GM06990 (cell line): Measurements from ENCODE around the gene ADAT3.

ENCODE experiments used
- DNase-seq: peaks from one replicate; pipeline ENCODE4 v3.0.0-alpha.2; 2011; ENCODE audit not compliant: insufficient read length; ENCODE audit errors: extremely low read depth
- H3K27me3 ChIP-seq: replicated peaks from 2 replicates; pipeline ENCODE4 v1.6.0; 2011; ENCODE audit warnings: low read length; ENCODE audit not compliant: control insufficient read depth, insufficient read depth
- H3K36me3 ChIP-seq: 2 replicates; pipeline ENCODE4 v1.5.1; 2011; ENCODE audit warnings: low read length; ENCODE audit not compliant: control insufficient read depth, insufficient read depth
- H3K4me3 ChIP-seq: replicated peaks from 2 replicates; pipeline ENCODE4 v1.5.1; 2011; ENCODE audit warnings: low read depth, mild to moderate bottlenecking, control low read depth, low read length
- TF ChIP-seq, protein P1 (sequence below): IDR thresholded peaks from 2 replicates; pipeline ENCODE4 v1.5.1; 2011; ENCODE audit warnings: low read length, control low read depth, mild to moderate bottlenecking, inconsistent platforms; ENCODE audit not compliant: insufficient read depth, poor library complexity, severe bottlenecking

ADAT3 gene

DNA sequence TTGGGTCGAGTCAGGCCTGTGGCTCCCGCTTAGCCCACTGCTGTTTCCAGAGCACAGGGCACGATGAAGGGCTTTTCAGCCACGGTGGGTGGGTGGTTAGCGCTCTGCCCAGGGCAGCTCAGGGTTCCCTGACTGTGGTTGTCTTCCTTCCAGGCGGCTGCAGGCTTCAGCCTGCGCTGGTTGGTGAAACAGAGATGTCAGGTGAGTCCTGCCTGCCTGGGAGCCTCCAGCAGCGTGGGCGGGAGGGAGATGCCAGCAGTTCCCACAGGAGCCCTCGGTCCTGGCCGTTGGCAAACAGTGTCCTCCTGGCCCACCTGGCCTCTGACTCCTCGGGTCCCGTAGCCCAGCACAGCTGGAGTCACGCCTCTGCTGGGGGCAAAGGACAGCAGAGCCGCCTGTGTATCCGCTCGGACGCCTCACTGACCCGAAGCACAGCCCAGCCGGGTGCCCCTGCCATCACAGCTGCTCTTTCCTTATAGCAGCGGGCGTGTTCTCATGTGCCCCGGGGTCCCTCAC, 9.7 kb downstream of the ADAT3 start:
- TF ChIP-seq, protein P1, sequence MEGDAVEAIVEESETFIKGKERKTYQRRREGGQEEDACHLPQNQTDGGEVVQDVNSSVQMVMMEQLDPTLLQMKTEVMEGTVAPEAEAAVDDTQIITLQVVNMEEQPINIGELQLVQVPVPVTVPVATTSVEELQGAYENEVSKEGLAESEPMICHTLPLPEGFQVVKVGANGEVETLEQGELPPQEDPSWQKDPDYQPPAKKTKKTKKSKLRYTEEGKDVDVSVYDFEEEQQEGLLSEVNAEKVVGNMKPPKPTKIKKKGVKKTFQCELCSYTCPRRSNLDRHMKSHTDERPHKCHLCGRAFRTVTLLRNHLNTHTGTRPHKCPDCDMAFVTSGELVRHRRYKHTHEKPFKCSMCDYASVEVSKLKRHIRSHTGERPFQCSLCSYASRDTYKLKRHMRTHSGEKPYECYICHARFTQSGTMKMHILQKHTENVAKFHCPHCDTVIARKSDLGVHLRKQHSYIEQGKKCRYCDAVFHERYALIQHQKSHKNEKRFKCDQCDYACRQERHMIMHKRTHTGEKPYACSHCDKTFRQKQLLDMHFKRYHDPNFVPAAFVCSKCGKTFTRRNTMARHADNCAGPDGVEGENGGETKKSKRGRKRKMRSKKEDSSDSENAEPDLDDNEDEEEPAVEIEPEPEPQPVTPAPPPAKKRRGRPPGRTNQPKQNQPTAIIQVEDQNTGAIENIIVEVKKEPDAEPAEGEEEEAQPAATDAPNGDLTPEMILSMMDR: no peak
- no peak for DNase-seq
- Histone ChIP-seq H3K36me3 (peaks cover 20% of the 10 kb centered on the region), H3K4me3 (no peak overlapping the region), H3K27me3 (no peaks in the 10 kb centered on the region)

DNA sequence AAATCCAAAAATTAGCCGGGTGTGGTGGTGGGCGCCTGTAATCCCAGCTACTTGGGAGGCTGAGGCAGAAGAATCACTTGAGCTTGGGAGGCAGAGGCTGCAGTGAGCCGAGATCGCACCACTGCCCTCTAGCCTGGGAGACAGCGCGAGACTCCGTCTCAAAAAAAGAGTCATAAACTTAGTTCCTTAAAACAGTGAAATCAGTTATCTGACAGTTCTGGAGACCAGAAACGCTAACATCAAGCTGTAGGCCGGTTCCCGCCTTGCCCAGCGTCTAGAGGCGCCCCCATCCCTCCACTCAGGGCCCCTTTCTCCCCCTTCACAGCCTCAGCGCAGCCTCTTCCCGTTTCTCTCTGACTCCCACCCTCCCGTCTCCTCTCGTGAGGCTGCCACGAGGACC, 11.9 kb downstream of the ADAT3 start:
- TF ChIP-seq, protein P1: no peak
- no peaks in the 10 kb centered on the region for H3K27me3 ChIP-seq

DNA sequence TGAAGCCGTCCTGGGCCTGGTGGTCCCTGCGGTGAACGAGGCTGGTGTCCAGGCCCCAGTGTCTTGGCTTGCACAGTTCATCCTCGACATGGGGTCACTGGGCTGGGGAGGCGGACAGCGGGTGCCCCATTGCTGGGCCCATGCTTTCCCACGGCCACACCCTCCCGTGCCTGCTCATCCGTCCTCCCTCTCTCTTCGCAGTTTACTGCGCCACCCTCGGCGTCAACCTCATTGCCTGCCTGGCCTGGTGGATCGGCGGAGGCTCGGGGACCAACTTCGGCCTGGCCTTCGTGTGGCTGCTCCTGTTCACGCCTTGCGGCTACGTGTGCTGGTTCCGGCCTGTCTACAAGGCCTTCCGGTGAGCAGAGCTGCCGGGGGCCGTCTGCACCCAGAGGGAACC, 12.7 kb downstream of the ADAT3 start:
- Histone ChIP-seq H3K27me3 (no peaks in the 10 kb centered on the region), H3K36me3 (peaks cover 28% of the 10 kb centered on the region), H3K4me3 (no peak overlapping the region)
- TF ChIP-seq, protein P1: no peak
- no peak for DNase-seq

More for the DNA sequence above, 11.9 kb downstream of the ADAT3 start:
- Histone ChIP-seq H3K4me3 (no peak overlapping the region), H3K36me3 (peaks cover 29% of the 10 kb centered on the region)
- DNase-seq: no peak

DNA sequence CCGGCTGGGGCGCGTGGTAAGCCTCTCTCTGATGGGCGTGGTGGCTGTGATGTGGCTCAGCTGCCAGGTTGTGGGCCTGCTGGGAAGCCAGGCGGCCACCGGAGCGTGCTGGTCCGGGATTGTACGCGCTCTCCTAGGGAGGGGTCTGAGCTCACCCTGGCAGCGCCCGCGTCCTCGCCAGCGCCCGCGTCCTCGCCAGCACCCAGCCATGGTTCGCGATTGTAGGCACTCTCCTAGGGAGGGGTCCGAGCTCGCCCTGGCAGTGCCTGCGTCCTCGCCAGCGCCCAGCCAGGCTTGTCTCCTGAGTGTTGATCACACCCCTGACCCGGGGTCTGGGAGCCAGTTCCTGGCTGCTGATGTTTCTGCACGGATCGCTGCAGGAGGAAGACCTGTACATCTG, 13.8 kb downstream of the ADAT3 start:
- TF ChIP-seq, protein P1: no peak
- Histone ChIP-seq H3K4me3 (no peak overlapping the region), H3K36me3 (peaks cover 29% of the 10 kb centered on the region), H3K27me3 (no peaks in the 10 kb centered on the region)
- DNase-seq: no peak

DNA sequence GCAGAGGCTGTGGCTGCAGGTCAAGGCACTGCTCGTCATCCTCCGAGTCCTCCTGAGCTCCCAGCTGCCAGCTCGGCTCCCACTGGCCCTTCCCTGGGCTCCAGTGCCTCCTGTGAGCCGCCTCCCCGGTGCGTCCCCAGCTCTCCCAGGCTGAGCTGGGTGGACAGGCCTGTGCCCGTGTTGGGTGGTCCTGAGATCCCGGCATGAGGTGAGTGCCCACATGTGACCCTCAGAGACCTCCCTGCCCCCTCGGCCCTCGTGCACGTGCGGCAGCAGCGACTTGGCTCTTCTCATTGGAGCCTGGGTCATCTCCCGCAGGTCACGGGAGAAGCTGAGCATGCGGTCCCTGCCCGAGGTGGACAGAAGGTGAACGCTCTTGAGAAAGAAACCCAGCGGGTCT, 15.4 kb downstream of the ADAT3 start:
- peaks cover 31% of the 10 kb centered on the region for H3K36me3 ChIP-seq
- DNase-seq: no peak
- TF ChIP-seq, protein P1: no peak

DNA sequence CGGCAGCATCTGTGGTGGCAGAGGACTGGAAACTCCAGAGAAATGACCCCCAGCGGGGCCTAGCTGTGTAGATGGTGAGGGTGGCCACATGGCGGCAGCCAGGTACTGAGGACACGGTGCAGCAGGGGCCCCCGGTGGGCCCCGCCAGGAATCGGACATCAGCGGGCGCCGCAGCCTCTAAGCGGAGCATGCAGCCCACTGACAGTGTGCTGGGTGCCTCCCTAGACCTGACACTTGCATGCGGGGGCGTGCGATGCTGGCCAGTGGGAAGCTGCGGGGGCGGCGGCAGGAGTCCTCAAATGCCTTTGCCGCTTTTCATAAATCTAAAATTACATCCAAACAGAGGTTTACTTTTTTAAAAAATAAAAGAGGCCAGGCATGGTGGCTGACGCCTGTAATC, 16.1 kb downstream of the ADAT3 start:
- H3K36me3 ChIP-seq: peaks cover 32% of the 10 kb centered on the region
- TF ChIP-seq, protein P1: no peak
- H3K27me3 ChIP-seq: no peaks in the 10 kb centered on the region
- DNase-seq: no peak
- H3K4me3 ChIP-seq: no peak overlapping the region

More for the DNA sequence above, 15.4 kb downstream of the ADAT3 start:
- no peak overlapping the region for H3K4me3 ChIP-seq
- no peaks in the 10 kb centered on the region for H3K27me3 ChIP-seq
